ENCODE results near the gene BMP5. TPM values are rescaled to one million over a fixed set of nuclear protein-coding genes. Genes with fewer than 3 reads are reported as not detected.

BMP5 gene
- total and polyA plus RNA-seq, 2 donors (not counting 3 experiments of a cell fraction or from before 2014, with no cell fraction given) = not detected

- no TSS peak for BruUV-seq (replicated peaks)
- H3K9ac ChIP-seq (replicated peaks; ENCODE audit: extremely low read depth, insufficient read depth, low read length) = no peak overlapping the region
- dilution Hi-C loops (cut with MboI; ENCODE audit: extremely low pct_ligation_motif_present, low sequenced_read_pairs) (no loop called here), intact Hi-C loops (cut with micrococcal nuclease) (no loop called here)
- H4K20me1 ChIP-seq (replicated peaks; ENCODE audit: control insufficient read depth, extremely low read depth, insufficient read depth, low read length) = no peaks in the 10 kb centered on the region
- no peak for DNase-seq (ENCODE audit: low read depth, low spot score)
- H2AFZ ChIP-seq (ENCODE audit: low read depth, low read length) = no peak overlapping the region
- TF ChIP-seq, protein P1, sequence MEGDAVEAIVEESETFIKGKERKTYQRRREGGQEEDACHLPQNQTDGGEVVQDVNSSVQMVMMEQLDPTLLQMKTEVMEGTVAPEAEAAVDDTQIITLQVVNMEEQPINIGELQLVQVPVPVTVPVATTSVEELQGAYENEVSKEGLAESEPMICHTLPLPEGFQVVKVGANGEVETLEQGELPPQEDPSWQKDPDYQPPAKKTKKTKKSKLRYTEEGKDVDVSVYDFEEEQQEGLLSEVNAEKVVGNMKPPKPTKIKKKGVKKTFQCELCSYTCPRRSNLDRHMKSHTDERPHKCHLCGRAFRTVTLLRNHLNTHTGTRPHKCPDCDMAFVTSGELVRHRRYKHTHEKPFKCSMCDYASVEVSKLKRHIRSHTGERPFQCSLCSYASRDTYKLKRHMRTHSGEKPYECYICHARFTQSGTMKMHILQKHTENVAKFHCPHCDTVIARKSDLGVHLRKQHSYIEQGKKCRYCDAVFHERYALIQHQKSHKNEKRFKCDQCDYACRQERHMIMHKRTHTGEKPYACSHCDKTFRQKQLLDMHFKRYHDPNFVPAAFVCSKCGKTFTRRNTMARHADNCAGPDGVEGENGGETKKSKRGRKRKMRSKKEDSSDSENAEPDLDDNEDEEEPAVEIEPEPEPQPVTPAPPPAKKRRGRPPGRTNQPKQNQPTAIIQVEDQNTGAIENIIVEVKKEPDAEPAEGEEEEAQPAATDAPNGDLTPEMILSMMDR (IDR thresholded peaks at IDR 0.05; ENCODE audit: extremely low read depth in 1 of 2, insufficient read depth in 1 of 2, low read depth in 1 of 2, low read length in 2 of 2) = no peak
- TF ChIP-seq POLR2AphosphoS5 (IDR thresholded peaks at IDR 0.05; ENCODE audit: insufficient read depth, low read depth, low read length) (no peak), FOS (IDR thresholded peaks at IDR 0.05; ENCODE audit: borderline replicate concordance, insufficient read depth, low read length) (no peak)
- H3K79me2 ChIP-seq (ENCODE audit: control insufficient read depth, insufficient read depth, low read length) = no peaks in the 10 kb centered on the region
- no peaks in the 10 kb centered on the region for H3K27me3 ChIP-seq (ENCODE audit: control insufficient read depth in 2 of 2, insufficient read depth in 2 of 2, low read length in 2 of 2)
- no peak overlapping the region for H3K27ac ChIP-seq (ENCODE audit: insufficient read depth, low read depth, low read length)
- CTCF ChIA-PET = interaction anchor here (1.7 kb wide), 1 partner anchor 109 kb away, joined by 4 read pairs; no protein-coding TSS in a partner anchor
- H3K4me2 ChIP-seq (ENCODE audit: insufficient read depth, low read length) = no peak overlapping the region
- H3K9me1 ChIP-seq (replicated peaks; ENCODE audit: control insufficient read depth, extremely low read depth, insufficient read depth, low read length) = no peaks in the 10 kb centered on the region
- H3K36me3 ChIP-seq (ENCODE audit: control insufficient read depth in 2 of 2, extremely low read depth in 1 of 2, insufficient read depth in 2 of 2, low read length in 2 of 2) = no peaks in the 10 kb centered on the region
- POLR2A ChIA-PET = no interaction called here
- no peaks in the 10 kb centered on the region for H3K4me1 ChIP-seq (ENCODE audit: control insufficient read depth, extremely low read depth, insufficient read depth, low read length)
- no peaks in the 10 kb centered on the region for H3K9me3 ChIP-seq (replicated peaks; ENCODE audit: control insufficient read depth, insufficient read depth, low read length)
- FAIRE-seq = no peak
- no peak overlapping the region for H3K4me3 ChIP-seq (replicated peaks in 1 of 3; ENCODE audit: insufficient read depth in 1 of 3, low read depth in 1 of 3, low read length in 3 of 3)
Measured at GRCh38 chr6:55726144-55726543, 149.2 kb downstream of the BMP5 start.

GRCh38 chr6:55714831-55715230, 160.6 kb downstream of the BMP5 start:
- Histone ChIP-seq H3K4me2 (ENCODE audit: insufficient read depth, low read length) (no peak overlapping the region), H4K20me1 (replicated peaks; ENCODE audit: control insufficient read depth, extremely low read depth, insufficient read depth, low read length) (no peaks in the 10 kb centered on the region), H3K27me3 (ENCODE audit: control insufficient read depth in 2 of 2, insufficient read depth in 2 of 2, low read length in 2 of 2) (no peaks in the 10 kb centered on the region), H3K9me1 (replicated peaks; ENCODE audit: control insufficient read depth, extremely low read depth, insufficient read depth, low read length) (no peaks in the 10 kb centered on the region), H3K79me2 (ENCODE audit: control insufficient read depth, insufficient read depth, low read length) (no peaks in the 10 kb centered on the region), H3K27ac (ENCODE audit: insufficient read depth, low read depth, low read length) (no peak overlapping the region), H3K9me3 (replicated peaks; ENCODE audit: control insufficient read depth, insufficient read depth, low read length) (no peaks in the 10 kb centered on the region), H2AFZ (ENCODE audit: low read depth, low read length) (no peak overlapping the region), H3K4me1 (ENCODE audit: control insufficient read depth, extremely low read depth, insufficient read depth, low read length) (no peaks in the 10 kb centered on the region), H3K36me3 (ENCODE audit: control insufficient read depth in 2 of 2, extremely low read depth in 1 of 2, insufficient read depth in 2 of 2, low read length in 2 of 2) (no peaks in the 10 kb centered on the region), H3K9ac (replicated peaks; ENCODE audit: extremely low read depth, insufficient read depth, low read length) (no peak overlapping the region), H3K4me3 (replicated peaks in 1 of 3; ENCODE audit: insufficient read depth in 1 of 3, low read depth in 1 of 3, low read length in 3 of 3) (no peak overlapping the region)
- intact Hi-C loops (cut with micrococcal nuclease) (no loop called here), dilution Hi-C loops (cut with MboI; ENCODE audit: extremely low pct_ligation_motif_present, low sequenced_read_pairs) (no loop called here)
- CTCF ChIA-PET = interaction anchor here (2.8 kb wide), 1 partner anchor 9 kb away, joined by 14 read pairs; no protein-coding TSS in a partner anchor
- FAIRE-seq (no peak), DNase-seq (ENCODE audit: low read depth, low spot score) (no peak)
- BruUV-seq (replicated peaks) = no TSS peak
- TF ChIP-seq MYC (IDR thresholded peaks at IDR 0.05; ENCODE audit: low read depth, low read length) (no peak), GATA2 (IDR thresholded peaks at IDR 0.05; ENCODE audit: insufficient read depth, insufficient read length, low read depth, low read length) (no peak), EZH2 (IDR thresholded peaks at IDR 0.05; ENCODE audit: borderline replicate concordance, low read depth, low read length, severe bottlenecking) (no peak), FOS (IDR thresholded peaks at IDR 0.05; ENCODE audit: borderline replicate concordance, insufficient read depth, low read length) (no peak), MAX (IDR thresholded peaks at IDR 0.05; ENCODE audit: insufficient read depth, insufficient read length) (no peak), POLR2AphosphoS5 (IDR thresholded peaks at IDR 0.05; ENCODE audit: insufficient read depth, low read depth, low read length) (no peak), POLR2A (IDR thresholded peaks at IDR 0.05; ENCODE audit: low read depth, low read length) (no peak), JUN (IDR thresholded peaks at IDR 0.05; ENCODE audit: borderline replicate concordance, insufficient read depth, insufficient read length, low read depth) (no peak)
- TF ChIP-seq, protein P1 (IDR thresholded peaks at IDR 0.05; ENCODE audit: extremely low read depth in 1 of 2, insufficient read depth in 1 of 2, low read depth in 1 of 2, low read length in 2 of 2) = no peak
- POLR2A ChIA-PET = no interaction called here

Data from endothelial cell of umbilical vein (primary cell).